Esophagus muscularis mucosa (tissue), 4 donors: ENCODE results near the gene ATP11A. TPM values are rescaled to one million over a fixed set of nuclear protein-coding genes. Genes with fewer than 3 reads are reported as not detected.

Experiments
- DNase-seq: peaks from one replicate; pipeline ENCODE4 v3.0.0-alpha.2; 2017; ENCODE audit errors: extremely low spot score
- H3K27ac ChIP-seq, 4 donors: fragments of 200-600 bp; sonication (generic); replicated peaks in 1 of 4; 1 replicate in 3 of 4; 2 replicates in 1 of 4; pipeline ENCODE4 v1.5.1; 2016 to 2019; ENCODE audit warnings: mild to moderate bottlenecking in 1 of 4
- H3K27me3 ChIP-seq, 4 donors: fragments of 200-600 bp; sonication (generic); one replicate each; pipeline versions ENCODE4 v1.5.1 to v1.6.0; 2016 to 2019
- H3K36me3 ChIP-seq, 4 donors: fragments of 200-600 bp; sonication (generic); one replicate each; pipeline ENCODE4 v1.5.1; 2016 to 2019
- H3K4me1 ChIP-seq, 4 donors: fragments of 200-600 bp; sonication (generic); one replicate each; pipeline ENCODE4 v1.5.1; 2016 to 2019
- H3K4me3 ChIP-seq, 4 donors: fragments of 200-600 bp; sonication (generic); 1 replicate in 2 of 4; 2 replicates in 2 of 4; pipeline ENCODE4 v1.5.1; 2016 to 2019; ENCODE audit warnings: mild to moderate bottlenecking in 4 of 4, moderate library complexity in 1 of 4
- H3K9me3 ChIP-seq, 4 donors: fragments of 200-600 bp; sonication (generic); 1 replicate in 3 of 4; 2 replicates in 1 of 4; pipeline ENCODE4 v1.5.1; 2016 to 2019
- EP300 ChIP-seq: sonication (generic); formaldehyde crosslinking; IDR thresholded peaks from one replicate; pipeline ENCODE4 v1.6.1; 2017; ENCODE audit warnings: antibody characterized with exemption
- POLR2A ChIP-seq: fragments of 450-650 bp; IDR thresholded peaks from one replicate; pipeline ENCODE4 v1.6.1; 2017; ENCODE audit warnings: antibody characterized with exemption, moderate library complexity, mild to moderate bottlenecking, low read depth
- POLR2AphosphoS5 ChIP-seq, 2 donors: sonication (generic); formaldehyde crosslinking; IDR thresholded peaks; one replicate each; pipeline ENCODE4 v1.6.1; 2017; ENCODE audit warnings: antibody characterized with exemption in 2 of 2
- WGBS: methylation state at CpG from one replicate; pipeline ENCODE4 v1.1.5; 2018; 5-methylcytosine and 5-hydroxymethylcytosine counted together
- intact Hi-C: fragments of 100-400 bp; cut with DNase I; formaldehyde crosslinking; loops from one replicate; pipeline ENCODE4 v1.15.1; 2023
- total RNA-seq, 4 donors: library from RNA; depleted of rRNA; stranded (reverse); fragments of >200 nt; gene quantifications; one replicate each; pipeline versions ENCODE4 v1.1.0 to v1.2.1, GENCODE V29; 2016
- TF ChIP-seq, protein P1 (sequence below), 3 experiments: fragments of 200-600 bp in 2 of 3; fragments of 450-650 bp in 1 of 3; sonication (generic) in 2 of 3; IDR thresholded peaks; one replicate each; pipeline ENCODE4 v1.5.1; 2017 to 2019; ENCODE audit warnings: antibody characterized with exemption in 3 of 3, mild to moderate bottlenecking in 2 of 3, moderate library complexity in 1 of 3

Gene ATP11A
- total RNA-seq, 4 donors from 2014 or later = 11.2 to 27.8 (median 14.3) TPM

DNA sequence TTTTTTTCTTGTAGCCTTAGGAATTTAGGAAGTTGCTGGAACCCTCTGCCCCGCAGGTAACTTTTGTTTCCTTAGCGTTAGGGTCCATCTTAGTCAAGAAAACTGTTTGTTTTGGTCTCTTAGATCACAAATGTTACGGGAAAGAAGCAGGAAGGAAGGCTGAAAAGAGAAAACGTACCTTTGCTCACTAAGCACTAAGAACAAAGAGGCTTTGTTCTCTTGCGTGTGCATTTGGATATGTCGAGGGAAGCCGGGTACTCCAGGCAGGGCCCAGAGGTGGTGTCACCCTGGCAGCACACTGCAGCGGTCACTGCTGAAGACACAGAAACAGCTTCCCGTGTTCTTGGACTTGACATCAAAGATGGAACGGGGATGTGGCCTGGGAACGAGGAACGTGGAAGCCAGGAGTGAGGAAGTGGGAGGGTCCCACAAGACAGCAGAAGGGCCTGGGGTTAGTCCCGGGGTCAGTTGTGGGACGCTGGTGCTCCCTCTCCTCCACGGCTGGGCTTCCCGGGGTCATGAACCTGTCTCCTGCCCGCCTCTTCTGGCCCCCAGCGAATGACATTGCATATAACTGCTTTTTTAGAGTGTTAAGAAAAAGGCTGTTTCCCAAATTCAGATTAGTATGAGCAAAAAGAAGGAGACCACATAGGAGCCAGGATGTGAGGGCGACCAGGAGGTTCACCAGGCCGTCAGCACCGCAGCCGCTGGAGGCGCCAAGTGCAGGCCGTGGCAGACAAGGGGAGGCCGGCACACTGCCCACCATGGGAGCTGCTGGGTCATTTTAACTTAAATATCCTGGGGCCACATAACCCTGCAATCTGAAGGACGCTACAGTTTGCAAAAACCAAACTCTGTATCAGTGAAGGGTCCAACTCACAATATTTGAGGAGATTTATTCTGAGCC lies 31.6 kb downstream of the ATP11A start:
- intact Hi-C loops = no loop called here
- DNase-seq = no peak
- peaks cover 10 to 32% (median 20%) of the 10 kb centered on the region in 4 donors for H3K4me1 ChIP-seq
- TF ChIP-seq POLR2AphosphoS5 (IDR thresholded peaks at IDR 0.05) (no peak), EP300 (no peak), POLR2A (no peak)
- TF ChIP-seq, protein P1, sequence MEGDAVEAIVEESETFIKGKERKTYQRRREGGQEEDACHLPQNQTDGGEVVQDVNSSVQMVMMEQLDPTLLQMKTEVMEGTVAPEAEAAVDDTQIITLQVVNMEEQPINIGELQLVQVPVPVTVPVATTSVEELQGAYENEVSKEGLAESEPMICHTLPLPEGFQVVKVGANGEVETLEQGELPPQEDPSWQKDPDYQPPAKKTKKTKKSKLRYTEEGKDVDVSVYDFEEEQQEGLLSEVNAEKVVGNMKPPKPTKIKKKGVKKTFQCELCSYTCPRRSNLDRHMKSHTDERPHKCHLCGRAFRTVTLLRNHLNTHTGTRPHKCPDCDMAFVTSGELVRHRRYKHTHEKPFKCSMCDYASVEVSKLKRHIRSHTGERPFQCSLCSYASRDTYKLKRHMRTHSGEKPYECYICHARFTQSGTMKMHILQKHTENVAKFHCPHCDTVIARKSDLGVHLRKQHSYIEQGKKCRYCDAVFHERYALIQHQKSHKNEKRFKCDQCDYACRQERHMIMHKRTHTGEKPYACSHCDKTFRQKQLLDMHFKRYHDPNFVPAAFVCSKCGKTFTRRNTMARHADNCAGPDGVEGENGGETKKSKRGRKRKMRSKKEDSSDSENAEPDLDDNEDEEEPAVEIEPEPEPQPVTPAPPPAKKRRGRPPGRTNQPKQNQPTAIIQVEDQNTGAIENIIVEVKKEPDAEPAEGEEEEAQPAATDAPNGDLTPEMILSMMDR (IDR thresholded peaks at IDR 0.05) = no peak
- WGBS = 89% methylated on average over 26 of the region's 26 CpGs
- H3K27me3 ChIP-seq = no peaks in the 10 kb centered on the region
- H3K4me3 ChIP-seq = no peak overlapping the region
- H3K9me3 ChIP-seq = no peaks in the 10 kb centered on the region
- H3K36me3 ChIP-seq = no peaks in the 10 kb centered on the region
- H3K27ac ChIP-seq = peak overlapping the region in 1 of 4 donors; percentile 22

DNA sequence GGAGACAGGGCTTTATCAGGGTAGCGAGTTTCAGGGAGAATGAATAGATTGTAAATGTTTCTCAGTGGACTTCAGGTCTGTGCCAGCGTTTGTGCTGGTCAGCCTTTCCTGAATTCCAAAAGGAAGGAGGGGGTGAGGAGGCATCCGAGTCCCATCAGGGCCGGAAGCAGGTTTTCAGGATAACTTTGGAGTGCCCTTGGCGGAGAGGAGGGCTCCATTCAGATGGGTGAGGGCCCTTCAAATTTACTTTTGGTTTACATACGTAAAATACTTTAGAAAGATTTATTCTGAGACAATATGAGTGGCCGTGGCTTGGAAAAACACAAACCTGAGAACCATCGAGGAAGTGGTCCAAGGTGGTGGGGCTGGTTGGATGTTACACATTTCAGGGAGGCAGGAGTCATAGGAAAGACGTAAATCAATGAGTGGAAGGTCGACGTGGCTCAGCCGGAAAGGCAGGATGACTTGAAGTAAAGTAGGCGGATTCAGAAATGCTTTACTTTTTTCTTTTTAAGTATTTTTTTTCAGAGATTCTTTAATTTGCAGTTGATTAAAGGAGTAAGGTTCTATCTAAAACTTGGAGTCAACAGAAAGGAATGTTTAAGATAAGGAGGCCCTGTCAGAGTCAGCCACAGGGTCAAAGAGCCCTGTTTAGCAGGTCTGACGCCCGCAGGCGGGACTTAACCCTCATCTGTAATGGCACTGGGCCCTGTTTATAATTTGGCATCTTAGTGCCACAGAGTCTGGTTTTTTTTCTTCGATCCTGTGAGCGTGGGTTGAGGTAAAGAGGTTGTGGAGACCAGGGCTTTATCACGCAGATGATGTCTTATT lies 32.8 kb downstream of the ATP11A start:
- DNase-seq = no peak
- peaks cover 10 to 42% (median 21%) of the 10 kb centered on the region in 4 donors for H3K4me1 ChIP-seq
- 65% methylated on average over 19 of the region's 19 CpGs for WGBS
- no peak overlapping the region for H3K4me3 ChIP-seq
- H3K27ac ChIP-seq = peak overlapping the region in 1 of 4 donors; percentile 52
- H3K36me3 ChIP-seq = no peaks in the 10 kb centered on the region
- no peak for TF ChIP-seq EP300
- no peak for TF ChIP-seq POLR2AphosphoS5 (IDR thresholded peaks at IDR 0.05)
- TF ChIP-seq POLR2A = no peak
- TF ChIP-seq, protein P1 (IDR thresholded peaks at IDR 0.05) = no peak
- no peaks in the 10 kb centered on the region for H3K27me3 ChIP-seq
- intact Hi-C loops = no loop called here
- H3K9me3 ChIP-seq = no peaks in the 10 kb centered on the region

DNA sequence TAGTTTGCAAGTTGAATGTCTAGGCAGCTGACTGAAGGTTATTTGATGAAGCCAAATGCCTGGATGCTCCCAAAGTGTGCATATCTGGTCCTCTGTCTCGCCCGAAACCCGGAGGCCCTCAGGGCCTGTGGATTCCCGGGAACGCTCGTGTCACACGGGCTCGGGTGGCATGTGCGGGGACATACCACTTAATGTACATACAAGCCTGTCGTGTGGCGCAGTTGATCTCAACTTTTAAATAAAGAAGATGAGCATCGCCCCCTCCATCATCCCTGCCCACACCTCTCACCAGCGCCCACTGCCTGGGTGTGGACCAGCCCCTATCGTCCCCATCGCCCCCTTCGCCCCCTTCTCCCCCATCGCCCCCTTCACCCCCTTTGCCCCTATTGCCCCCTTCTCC lies 33.9 kb downstream of the ATP11A start:
- TF ChIP-seq POLR2AphosphoS5 (IDR thresholded peaks at IDR 0.05) (no peak), EP300 (no peak), POLR2A (no peak)
- TF ChIP-seq, protein P1 (IDR thresholded peaks at IDR 0.05) = no peak

DNA sequence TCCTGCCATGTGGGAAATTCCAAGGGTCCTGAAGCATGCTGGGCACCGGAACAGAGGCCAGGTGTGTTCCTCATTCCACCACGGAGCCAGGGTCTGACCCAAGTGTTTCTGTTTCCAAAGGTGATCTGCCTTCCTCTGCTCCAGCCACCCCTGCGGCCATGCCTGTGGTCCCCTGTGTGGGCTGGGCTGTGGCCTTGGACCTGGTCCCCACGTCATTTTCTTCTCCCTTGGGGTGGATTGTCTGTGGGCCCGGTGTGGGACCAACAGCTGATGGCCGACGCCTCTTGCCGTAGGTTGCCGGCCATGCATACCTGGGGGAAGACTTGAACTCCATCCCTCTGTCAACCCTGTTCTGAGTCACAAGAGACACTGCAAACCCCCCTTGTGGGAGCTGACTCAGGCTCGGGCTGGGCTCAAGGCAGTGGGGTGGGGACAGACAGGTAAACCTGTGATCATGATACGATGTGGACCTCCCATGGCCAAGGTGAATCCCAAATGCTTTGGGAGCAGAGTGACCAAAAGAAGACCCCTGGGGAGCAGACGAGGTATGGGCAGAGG lies 35.0 kb downstream of the ATP11A start:
- H3K4me1 ChIP-seq = peaks cover 10 to 52% (median 21%) of the 10 kb centered on the region in 4 donors
- no peak overlapping the region for H3K4me3 ChIP-seq
- intact Hi-C loops = no loop called here
- no peaks in the 10 kb centered on the region for H3K27me3 ChIP-seq
- no peak for DNase-seq
- H3K9me3 ChIP-seq = no peaks in the 10 kb centered on the region
- WGBS = 91% methylated on average over 7 of the region's 12 CpGs
- TF ChIP-seq POLR2A = no peak
- no peaks in the 10 kb centered on the region for H3K36me3 ChIP-seq
- H3K27ac ChIP-seq = no peak overlapping the region

More for the DNA sequence above, 33.9 kb downstream of the ATP11A start:
- no peak overlapping the region for H3K27ac ChIP-seq
- no peaks in the 10 kb centered on the region for H3K36me3 ChIP-seq
- H3K9me3 ChIP-seq = no peaks in the 10 kb centered on the region
- H3K4me3 ChIP-seq = no peak overlapping the region
- H3K4me1 ChIP-seq = peaks cover 10 to 49% (median 21%) of the 10 kb centered on the region in 4 donors
- WGBS = 98% methylated on average over 17 of the region's 17 CpGs
- DNase-seq = no peak
- H3K27me3 ChIP-seq = no peaks in the 10 kb centered on the region
- intact Hi-C loops = no loop called here
